Retinal pigment epithelial cell (primary cell): ENCODE data around the gene FOXRED1.
"Not testable (repeated sequence)": the region's sequence is repeated elsewhere in the genome, so short reads cannot be mapped to it uniquely, and the experiment has no call there.

ENCODE experiments used
- DNase-seq: peaks from one replicate; pipeline ENCODE4 v3.0.0-alpha.2; 2010; ENCODE audit warnings: low read depth
- H3K4me3 ChIP-seq: 2 replicates; pipeline ENCODE4 v1.5.1; 2011; ENCODE audit warnings: mild to moderate bottlenecking, low read length, control low read depth, moderate library complexity
- TF ChIP-seq, protein P1 (sequence below): conservative IDR thresholded peaks from 2 replicates; pipeline ENCODE4 v1.5.1; 2011; ENCODE audit warnings: low read depth, low read length, control low read depth, inconsistent platforms

FOXRED1 gene

DNA sequence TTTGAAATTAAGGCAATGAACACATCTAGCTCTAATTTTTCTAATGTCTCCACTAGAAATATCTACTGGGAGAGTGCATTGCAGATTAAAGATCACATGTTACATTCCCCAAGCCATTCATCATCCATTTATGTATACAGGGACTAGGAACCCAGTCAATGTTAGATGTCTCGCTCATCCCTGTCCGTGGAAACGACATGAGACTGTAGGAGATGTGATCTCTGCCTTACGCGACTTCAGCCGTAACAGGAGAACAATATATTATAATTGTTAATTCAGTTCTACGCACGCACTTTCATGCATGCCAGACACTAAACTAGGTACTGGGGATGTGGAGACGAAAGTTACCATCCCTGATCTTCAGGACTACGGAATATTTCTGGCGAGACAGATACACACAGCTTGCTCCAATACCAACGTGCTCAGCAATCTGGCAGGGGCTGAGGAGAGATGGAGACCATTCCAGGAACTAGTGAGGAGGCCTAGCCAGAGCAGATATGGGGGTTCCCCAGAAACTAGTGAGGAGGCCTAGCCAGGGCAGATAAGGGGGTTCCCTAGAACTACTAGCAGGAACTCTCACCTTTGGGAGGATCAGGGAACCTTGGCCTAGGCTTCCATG, 35.6 kb downstream of the FOXRED1 start:
- TF ChIP-seq, protein P1, sequence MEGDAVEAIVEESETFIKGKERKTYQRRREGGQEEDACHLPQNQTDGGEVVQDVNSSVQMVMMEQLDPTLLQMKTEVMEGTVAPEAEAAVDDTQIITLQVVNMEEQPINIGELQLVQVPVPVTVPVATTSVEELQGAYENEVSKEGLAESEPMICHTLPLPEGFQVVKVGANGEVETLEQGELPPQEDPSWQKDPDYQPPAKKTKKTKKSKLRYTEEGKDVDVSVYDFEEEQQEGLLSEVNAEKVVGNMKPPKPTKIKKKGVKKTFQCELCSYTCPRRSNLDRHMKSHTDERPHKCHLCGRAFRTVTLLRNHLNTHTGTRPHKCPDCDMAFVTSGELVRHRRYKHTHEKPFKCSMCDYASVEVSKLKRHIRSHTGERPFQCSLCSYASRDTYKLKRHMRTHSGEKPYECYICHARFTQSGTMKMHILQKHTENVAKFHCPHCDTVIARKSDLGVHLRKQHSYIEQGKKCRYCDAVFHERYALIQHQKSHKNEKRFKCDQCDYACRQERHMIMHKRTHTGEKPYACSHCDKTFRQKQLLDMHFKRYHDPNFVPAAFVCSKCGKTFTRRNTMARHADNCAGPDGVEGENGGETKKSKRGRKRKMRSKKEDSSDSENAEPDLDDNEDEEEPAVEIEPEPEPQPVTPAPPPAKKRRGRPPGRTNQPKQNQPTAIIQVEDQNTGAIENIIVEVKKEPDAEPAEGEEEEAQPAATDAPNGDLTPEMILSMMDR = no peak
- DNase-seq = no peak
- H3K4me3 ChIP-seq = peak overlapping the region; percentile 84

DNA sequence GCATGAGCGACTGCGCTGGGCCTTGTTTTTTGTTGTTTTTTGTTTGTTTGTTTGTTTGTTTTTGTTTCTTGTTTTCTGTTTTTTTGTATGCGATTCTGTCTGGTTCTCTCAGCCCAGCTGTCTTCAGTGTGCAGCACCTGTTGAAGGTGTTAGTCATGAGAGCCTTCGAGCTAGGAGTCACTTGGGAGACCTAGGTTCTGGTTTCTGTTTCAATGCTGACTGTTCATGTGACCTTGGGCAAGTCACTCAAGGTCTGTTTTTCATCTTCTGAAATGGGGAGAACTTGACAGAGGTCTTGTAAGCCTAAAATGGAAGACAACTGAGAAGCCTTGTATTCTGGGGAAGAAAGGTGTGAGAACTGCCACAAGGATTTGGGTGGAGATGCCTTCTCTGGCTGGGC, 36.7 kb downstream of the FOXRED1 start:
- DNase-seq = no peak
- TF ChIP-seq, protein P1 = no peak
- no peak overlapping the region for H3K4me3 ChIP-seq

DNA sequence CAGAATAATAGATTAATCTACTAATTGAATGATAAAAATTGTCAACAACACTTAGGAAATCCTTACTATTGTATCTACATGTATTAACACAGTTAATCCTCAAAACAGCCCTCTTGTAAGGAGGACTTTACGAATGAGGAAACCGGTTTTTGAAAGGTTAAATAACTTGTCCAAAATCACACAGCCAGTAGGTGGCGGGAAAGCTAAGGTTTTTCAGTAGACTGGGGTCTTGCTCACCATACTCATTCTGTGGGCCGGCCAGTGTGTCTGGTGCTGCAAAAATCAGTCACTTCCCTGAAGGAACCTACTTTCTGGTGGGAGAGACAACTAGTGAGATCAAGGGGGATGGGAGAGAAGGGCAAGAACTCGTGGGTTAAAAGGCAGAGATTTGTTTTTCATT, 38.8 kb downstream of the FOXRED1 start:
- no peak overlapping the region for H3K4me3 ChIP-seq
- TF ChIP-seq, protein P1 = peak; percentile 66
- DNase-seq = no peak

DNA sequence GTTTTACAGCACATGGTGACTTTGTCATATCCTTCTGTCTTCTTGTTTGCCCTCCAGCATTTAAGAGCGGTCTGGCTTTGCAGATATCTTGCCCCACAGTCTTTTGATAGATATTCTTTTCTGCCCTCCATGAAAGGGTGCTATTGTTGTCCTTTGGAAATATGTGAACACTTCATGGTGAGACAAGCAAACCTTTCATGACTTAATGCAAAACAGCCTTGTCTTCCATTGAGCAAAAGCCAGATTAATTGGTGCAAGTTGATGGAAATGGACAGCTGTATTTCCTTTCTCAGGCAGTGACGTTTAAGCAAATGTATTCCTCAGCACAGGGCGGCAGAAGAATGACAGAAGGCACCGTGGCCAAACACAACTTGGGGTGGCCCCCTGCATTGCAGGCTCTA, 39.3 kb downstream of the FOXRED1 start:
- DNase-seq = no peak
- H3K4me3 ChIP-seq = no peak overlapping the region
- TF ChIP-seq, protein P1 = no peak

DNA sequence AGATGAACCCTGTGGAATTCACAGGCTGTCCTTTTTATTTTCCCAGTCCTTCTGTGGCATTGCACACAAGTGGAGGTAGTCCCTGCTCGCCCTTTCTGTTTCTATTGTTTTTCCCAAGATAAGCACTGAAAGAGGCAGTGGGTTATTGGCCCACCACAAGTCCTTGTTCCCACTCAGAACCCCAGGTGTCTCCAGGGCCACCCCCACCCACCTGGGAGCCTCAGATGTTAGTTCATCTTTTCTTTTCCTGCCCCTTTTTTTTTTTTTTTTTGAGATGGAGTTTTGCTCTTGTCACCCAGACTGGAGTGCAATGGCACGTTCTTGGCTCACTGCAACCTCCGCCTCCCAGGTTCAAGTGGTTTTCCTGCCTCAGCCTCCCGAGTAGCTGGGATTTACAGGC, 39.8 kb downstream of the FOXRED1 start:
- not testable (repeated sequence) for DNase-seq, H3K4me3 ChIP-seq

DNA sequence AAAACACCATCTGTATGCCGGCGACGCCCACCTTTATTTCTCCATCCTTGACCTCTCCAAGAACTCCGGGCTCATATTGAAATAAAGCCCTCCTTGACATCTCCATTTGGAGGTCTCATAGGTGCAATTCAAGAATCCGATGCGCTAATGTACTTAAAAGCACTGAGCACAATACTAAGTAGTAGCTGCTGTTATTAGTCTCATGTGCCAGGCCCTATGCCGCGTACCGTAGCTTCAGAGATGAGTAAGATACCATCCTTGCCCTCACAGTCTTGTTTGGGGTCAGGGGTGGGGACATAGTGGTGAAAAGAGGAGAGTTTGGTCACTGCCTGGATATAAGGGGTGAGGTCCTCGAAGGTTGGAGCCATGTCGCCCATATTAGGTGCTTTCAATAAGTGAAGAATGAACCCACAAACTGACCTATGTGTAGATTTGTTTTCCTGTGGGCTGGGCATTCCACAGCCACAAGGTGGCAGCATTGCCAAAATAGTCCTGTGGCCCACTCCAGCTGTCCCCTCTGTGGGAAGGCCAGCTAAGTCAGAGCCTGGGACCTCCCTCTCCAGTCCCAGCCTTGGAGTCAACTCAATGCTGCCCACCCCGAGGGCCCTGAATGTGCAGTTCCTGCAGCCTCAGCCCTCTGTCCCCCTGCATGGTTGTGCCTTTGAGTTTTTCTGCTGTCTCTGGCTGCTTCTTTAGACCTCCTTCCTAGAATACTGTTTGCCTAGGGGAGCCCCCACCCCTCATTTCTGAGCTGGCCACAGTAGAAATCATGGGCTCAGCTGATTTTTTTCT, 41.4 kb downstream of the FOXRED1 start:
- DNase-seq = no peak
- no peak overlapping the region for H3K4me3 ChIP-seq
- TF ChIP-seq, protein P1 = peak; percentile 92

DNA sequence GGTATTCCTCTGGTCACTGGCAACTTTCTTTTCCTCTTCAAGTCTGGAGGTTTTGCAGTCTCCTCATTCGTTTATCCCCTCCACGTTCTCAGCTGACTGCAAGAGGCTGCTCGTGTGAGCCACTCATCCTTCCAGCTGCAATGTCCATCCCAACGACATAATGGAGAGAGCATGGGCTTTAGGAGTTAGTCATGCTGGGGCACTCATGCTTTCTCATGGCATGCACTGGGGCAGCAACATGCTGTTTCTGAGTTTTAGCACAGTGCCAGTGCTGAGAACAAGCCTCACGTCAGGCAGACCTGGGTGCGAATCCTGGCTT, 42.0 kb downstream of the FOXRED1 start:
- DNase-seq = no peak
- TF ChIP-seq, protein P1 = no peak
- H3K4me3 ChIP-seq = no peak overlapping the region
